HG03108 (cell line): ENCODE data around the gene CDH4.

Experiments
- ATAC-seq: cut with Tn5 transposase; IDR thresholded peaks from one replicate; pipeline ENCODE4 v1.9.1; 2021; ENCODE audit warnings: moderate library complexity; ENCODE audit not compliant: unreplicated experiment

CDH4 gene

DNA sequence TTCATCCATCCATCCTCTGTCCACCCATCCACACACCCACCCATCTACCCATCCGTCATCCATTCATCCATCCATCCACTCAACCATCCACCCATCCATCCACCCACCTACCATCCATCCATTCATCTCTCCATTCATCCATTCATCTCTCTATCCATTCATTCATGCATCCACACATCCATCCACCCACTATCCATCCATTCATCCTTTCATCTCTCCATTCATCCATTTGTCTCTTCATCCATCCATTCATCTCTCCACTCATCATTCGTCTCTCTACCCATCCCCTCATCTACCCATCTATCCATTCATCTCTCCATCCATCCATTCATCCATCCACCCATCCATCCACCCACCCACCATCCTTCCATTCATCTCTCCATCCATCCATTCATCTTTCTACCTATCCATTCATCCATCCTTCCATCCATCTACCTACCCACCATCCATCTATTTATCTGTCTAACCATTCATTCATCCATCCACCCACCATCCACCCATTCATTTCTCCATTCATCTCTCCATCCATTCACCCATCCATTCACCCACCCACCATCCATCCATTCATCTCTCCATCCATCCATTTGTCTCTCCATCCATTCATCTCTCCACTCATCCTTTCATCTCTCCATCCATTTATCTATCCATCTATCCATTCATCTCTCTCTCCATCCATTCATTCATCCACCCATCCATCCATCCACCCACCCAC is 538.2 kb downstream of the CDH4 start:
- no peak for ATAC-seq

DNA sequence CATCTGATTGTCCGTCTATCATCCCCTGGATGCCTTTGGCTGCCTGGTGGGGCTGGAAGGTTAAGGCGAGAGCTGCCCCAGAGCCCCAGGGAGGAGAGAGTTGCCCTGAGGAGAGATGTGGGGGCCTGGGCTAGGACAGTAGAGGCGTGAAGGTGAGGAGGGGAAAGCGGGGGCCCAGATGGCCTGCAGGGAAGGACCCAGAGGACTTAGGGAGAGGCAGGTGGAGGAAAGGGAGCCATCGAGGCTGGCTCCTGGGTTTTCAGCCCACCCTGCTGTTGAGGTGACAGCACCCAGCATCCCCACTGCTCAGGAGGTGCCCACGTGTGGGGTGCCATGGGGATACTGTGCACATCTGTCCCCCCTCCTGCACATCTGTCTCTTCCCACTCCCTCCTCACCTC is 539.9 kb downstream of the CDH4 start:
- no peak for ATAC-seq

DNA sequence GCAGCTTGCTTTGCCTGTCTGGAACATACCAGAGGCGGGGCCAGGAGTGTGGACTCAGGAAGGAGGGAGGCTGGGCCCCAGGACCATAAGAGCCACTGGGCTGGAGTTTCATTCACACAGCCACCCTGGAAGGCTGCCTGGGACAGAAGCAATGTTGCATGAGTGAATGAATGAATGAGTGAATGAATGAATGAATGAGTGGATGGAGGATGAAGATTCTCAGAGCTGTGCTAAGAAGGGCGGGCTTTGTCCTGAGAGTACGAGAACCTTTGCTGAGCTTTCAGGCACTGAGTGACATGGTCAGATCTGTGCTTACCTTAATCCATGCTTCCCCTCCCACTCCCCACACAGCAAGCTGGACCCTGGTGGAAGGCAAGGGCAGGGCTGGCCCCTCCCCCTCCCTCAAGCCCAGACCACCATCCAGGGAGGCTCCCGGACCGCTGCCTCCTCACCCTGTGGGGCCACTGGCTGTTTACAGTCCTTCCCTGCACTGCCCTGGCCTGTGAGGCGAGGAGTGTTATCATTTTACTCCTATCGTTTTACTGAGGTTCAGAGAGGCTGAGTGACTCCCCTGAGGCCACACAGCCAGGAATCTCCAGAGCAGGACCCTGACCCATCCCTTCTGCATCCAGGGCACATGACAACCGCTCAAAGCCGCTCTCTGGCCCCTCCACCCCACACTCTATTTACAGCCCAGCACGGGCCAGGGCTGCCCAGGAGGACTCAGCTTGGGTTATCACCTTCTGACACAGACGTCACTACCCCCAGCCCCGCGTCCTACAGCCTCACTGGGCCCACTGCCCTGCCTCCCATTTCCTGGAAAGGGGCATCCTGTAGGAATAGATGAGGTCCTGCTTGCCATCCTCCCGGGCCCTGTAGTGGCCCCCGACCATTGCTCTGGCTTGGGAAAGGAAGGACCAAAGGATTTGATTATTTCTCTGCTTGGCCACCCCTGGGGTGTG is 543.9 kb downstream of the CDH4 start:
- no peak for ATAC-seq

DNA sequence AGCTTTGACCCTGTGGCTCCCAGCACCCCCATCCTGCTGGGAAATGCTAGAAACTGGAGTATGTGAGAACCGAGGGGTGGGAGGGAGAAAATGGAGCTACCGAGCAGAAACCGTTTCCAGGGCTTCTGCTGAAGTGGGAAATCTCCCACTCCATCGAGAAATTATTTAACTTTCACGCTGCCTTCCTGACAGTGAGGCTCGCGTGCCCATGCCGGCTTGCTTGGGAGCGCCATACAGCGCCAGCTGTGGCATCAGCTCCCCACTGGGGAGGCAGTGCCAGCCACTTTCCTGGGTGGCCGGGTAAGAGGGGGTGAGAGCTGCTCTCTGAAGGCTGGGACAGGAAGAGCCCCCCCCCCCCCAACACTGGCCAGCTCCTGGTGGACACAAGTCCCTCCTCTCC is 544.7 kb downstream of the CDH4 start:
- no peak for ATAC-seq

DNA sequence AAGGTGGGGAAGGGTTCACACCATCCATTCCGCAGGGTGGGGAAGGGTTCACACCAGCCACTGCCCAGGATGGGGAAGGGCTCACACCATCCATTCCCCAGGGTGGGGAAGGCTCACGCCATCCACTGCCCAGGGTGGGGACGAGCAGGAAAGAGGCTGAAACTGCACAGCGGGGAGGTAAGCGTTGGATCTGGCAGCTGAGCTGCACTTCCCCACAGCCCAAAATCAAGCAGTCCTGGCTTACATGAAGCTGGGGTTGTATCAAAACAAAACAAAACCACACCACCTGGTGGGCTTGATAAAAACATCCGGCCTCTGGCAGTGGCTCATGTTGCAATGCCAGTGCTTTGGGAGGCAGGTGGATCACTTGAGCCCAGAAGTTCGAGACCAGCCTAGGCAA is 545.1 kb downstream of the CDH4 start:
- ATAC-seq = no peak

DNA sequence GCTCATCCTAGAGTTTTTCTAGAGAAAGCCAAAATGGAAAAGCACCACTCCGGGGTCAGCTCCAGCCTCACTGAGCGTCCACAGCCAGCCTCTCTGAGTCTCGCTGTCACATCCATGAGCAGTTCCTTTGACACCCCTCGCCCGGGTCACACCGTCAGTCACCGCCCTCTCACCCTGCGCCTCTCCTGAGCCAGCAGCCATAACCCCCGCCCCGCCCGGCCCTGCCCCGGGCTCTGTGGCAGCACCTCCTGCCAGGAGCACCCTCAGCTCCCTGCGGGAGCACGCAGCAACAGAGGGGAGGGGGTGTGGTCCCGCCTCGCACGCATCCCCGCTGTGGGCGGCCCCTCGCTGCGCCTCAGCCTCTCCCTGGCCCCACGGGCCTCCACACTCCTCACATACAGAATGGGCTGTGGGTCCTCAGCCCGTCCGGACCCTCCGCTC is 545.9 kb downstream of the CDH4 start:
- no peak for ATAC-seq

DNA sequence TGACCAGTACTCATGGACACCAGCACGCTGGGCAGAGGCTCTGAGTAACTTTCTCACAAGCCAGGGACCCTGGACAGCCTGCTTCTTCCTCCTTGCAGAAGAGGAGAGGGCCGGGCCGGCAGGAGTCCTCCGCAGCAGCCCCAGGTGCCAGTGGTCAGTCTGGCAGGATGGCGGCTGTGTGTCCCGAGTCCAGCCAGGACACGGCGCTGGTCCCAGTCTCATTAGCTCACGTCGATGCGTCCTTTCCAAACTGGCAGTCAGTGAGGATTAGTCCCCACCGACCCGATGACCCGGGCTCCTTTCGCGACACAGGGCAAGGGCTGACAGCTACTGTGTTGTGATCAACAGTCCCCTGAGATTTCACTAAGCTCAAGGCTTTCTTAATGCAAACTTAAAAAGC is 546.6 kb downstream of the CDH4 start:
- no peak for ATAC-seq

DNA sequence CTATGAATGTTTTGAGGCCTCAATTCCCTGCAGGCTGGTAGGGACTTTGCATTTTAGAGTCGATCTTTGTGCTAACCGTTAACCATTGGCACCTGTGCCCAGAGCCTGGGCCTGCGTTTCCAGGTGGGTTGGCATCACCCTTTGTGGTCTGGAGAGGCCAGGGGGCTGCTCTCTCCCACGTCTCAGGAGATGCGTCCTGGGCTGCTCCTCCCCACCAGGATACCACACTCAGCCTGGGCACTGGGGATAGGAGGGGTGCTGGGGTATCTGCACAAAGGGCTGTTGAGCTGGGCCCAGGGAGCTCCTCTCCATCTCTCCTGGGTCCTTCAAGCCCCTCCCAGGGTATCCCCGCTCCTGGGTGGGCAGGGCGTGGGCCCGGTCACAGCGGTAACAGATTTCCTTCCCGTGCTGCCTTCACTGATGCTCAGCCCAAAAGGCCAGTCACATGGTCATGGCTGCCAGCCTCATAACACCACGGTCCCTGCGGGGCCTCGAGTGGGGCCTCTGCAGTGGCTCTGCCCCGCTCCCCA is 547.4 kb downstream of the CDH4 start:
- no peak for ATAC-seq

DNA sequence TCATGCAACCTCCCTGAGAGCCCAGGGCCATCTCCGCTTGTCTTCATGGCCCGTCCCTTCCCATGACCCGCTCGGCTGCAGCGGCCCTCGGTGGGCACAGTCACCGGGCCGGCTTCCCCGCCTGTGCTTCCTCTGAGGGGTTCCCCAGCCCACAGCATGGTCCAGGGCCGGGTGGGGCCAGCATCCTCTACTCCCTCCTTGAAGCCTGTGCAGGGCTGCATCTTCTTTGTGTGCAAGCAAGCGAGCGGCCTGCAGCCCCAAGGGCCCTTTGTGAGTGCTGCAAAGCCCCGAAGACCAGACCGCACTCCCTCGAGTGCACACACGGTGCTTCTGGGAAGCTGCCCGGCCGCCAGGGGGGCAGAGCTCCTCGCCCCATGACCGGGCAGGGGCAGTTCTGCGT is 547.9 kb downstream of the CDH4 start:
- no peak for ATAC-seq

DNA sequence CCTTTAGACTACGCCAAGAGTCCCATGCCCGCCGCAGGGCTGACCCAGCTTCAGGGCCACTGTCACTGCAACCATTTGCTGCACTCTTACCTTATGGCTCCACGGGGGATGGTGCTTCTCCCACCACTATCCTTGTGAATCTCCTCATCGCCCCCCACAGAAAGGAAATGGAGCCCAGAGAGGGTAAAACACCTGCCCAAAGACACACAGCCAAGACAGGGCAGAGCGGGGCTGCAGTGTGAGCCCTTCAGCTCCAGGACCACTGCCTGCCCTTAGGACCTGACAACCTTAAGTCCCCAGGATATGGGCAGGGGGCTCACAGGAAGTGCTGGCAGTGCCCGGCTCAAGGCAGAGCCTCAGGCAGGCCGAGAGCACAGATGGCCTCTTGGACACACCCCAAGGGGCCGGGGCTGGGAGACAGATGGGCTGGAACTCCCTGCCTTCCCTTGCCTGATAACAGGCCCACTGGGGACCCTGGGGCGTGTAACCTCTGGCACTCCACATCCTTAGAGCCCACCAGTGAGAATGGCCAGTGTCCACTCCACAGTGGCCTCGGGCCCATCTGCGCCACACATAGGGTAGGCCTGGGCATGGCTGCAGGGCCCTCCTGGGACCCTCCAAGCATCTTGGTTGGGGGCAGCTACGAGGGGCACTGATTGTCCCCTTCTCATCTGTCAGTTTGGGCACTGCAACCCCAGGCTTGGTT is 548.5 kb downstream of the CDH4 start:
- ATAC-seq = no peak

DNA sequence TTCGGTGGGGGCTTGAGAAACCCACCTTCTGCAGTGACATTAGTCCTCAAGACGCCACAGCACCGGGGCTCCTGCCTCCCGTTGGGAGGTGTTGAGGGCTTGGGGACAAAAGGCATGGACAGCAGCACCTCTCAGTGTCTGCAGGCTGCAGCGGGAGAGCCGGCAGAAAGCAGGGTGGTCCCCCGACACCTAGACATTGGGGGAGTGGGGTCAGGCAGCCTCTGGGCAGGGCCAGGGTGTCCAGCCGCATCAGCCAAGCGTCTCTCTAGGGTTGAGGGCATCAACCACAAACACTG is 549.0 kb downstream of the CDH4 start:
- ATAC-seq = no peak

DNA sequence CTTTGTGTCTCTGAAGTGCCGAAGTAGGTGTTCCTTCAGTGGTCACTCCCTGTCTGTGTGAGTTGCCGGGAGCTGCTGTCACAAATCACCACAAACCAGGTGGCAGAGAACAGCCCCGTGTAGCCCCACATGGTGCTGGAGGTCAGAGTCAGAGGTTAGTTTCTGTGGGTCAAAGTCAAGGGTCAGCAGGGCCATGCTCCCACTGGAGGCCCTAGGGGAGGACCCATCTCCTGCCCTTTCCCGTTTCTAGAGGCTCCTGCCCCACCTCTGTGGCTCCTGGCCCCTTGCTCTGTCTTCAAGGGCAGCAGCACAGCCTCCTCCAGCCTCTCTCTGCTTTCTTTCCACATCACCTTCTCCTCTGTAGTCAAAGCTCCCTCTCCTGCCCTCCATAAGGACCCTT is 549.4 kb downstream of the CDH4 start:
- ATAC-seq = no peak

DNA sequence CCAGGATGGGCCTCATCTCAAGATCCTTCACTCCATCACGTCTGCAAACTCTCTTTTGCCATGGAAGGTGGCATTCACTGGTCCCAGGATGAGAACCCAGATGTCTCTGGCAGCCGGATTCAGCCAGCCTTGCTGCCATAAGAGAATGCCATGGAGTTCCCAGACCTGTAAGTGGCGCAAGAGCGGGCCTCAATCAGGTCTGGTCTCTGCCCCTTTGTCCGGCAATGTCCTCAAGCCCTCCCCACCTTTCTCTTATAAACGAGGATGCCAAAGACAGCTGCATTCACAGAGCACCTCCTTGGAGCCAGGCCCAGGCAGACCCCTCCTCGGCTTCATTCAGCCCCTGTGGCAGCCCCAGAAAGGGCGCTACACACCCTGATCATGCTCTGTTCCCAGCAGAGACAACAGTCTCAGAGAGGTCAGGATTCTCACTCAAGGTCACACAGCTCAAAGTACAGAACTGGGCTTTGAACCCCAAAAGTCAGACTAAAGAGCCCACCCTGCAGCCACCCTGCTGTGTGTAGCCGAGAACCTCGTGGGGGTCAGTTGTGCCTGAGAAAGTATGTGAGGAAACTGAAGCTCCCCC is 549.9 kb downstream of the CDH4 start:
- ATAC-seq = no peak

DNA sequence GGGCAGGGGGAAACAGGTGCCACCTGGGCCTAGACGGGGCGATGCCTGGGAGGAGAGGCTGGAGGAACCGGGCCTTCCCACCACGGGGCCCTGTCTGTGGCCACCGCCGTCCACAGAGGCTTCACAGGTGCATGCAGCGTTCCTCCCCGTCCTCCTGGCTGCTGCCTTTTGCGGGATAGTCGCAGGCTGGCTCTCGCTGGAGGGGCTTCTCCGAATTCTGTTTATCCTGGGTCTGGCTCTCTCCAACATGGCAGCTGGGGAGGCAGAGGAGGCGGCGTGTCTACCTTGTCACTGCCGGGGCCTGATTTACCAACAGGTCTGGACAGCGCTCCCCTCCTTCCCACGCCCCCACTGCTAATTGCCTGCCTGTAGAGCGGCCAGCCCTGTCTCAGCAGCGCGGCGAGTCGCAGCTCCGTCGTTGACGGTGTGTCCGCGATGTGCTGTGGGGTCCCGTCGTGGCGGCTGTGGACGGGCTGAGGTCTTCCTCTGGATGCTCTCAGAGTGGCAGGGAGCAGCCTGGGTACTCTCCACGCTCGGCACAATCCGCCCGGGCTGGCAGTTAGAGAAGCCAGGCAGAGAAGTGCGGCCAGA is 550.8 kb downstream of the CDH4 start:
- ATAC-seq = no peak

DNA sequence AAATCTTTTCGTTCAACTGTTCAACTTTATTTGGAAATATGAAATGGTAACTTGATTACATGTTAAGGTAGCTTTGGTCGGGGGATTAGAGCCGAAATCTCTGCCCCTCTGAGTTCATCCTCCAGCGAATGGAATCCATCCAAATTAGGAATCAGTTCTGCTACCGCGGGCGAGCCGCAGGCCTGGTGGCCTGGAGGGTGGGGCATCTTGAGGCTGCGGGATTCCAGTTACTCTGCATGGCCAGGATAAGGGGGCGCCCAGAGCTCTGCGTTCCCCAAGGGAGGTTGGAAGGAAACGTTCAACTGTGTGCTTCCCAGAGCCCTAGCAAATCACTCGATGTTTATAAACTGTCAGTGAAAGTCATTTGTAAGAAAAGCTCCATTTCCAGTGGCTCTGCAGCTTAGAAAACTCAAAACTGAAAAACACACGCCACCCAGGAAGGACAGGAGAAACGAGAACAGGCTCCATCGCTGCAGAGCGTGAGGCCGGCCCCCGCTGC is 551.4 kb downstream of the CDH4 start:
- no peak for ATAC-seq

DNA sequence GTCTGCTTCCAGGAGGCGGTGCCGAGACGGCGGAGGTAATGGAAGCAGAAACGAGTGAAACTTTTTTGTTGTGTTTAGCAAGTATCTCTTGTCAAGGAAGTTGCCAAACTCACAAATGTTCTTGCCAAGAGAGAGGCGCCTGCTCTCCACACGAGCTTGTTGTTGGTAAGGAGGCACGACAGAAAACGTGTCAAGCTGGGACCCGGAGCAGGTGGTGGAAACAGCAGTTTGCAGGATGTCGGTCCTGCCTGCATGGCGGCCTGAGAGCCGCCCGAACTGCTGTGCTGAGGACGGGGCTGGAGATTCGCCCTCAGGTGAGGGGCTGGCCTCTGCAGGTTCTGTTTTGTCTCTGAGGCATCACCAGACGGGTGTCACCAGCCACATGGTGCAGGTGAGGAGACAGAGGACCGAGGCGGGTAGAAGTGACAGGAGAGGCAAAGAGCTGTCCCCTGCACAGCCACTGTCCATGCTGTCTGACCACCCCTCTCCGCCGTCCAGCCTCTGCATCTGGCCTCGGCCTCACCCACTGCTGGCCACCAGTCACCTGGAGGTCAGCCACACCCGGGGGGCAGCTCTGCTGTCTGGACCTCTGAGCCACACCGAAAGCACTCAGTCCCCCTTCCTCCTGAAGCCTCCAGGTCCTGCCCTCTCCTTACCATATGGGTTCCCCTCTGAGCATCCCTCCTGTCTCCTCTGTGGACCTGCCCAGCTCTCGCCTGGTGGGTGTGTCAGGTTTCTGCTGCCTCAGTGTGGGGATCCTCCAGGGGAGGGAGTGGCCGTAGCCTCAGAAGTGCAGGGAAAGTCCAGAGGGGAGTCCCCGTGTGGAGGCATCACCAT is 552.1 kb downstream of the CDH4 start:
- ATAC-seq = no peak

DNA sequence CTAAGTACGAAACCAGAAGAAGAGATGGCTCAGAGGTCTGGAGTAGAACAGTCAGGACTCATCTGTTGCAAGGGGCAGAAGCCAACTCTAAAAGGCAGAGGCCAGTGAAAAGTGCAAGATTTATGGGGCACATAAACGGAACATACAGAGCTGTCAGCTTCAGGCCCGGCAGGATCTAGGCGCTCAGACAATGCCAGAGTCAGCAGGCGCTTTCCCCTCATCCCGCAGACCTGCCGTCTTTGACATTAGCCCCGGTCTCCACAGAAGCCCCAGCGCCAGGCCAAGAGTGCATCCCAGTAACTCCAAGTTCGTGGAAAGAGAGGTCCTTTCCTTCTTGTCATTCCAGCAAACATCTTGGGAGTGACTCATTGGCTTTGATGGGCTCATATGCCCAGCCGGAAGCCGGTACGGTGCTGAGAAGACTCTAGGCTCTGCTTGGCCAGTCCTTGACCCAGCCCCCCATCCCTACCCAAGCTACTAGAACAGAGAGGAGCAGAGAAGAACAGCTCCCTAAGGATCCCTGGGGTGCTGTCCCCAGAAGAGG is 552.8 kb downstream of the CDH4 start:
- ATAC-seq = no peak

DNA sequence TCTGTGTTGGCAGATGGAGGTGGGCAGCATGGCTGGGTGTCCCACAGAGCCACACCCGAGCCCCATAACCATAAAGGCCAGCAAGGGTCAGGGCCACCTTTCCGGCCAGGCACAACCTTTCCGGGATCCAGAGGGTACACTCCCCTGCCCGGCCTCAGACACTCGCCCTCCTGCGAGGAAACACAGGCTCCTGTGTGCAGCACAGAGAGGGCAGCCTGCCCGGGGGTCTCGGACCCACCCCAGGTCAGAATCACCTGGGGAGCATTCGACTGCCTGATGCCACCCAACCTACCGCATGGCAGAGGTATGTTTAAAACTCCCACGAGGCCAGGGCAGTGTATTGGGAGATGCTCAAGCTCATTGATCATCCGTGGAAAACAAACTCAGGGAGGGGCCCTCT is 553.3 kb downstream of the CDH4 start:
- ATAC-seq = no peak

DNA sequence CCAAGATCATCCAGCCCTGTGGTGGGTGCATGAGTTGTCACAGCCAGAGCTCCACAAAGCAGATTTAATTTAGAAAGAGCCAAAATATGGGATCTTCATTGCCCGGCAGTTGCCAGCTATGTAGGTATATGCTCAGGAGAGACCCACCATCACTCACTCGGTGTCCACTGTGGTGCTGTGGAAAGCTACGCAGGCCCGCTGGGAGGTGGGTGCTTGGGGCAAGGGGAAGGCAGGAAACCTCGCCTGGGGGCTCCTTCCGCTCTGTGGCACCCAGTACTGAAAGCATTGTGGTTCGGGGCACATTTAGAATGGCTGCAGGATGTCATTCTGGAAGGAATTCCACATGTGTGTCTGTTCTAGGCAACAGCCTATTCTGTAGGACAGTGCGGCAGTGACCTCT is 553.7 kb downstream of the CDH4 start:
- ATAC-seq = no peak
